Astrocyte of the hippocampus (primary cell): ENCODE measurements around the gene ARHGAP6.

ENCODE experiments used
- DNase-seq: peaks from one replicate; pipeline ENCODE4 v3.0.0; 2011; ENCODE audit warnings: low read depth, low spot score

ARHGAP6 gene

GRCh38 chrX:11108253-11108941, 557.3 kb downstream of the ARHGAP6 start:
- no peak for DNase-seq

DNA sequence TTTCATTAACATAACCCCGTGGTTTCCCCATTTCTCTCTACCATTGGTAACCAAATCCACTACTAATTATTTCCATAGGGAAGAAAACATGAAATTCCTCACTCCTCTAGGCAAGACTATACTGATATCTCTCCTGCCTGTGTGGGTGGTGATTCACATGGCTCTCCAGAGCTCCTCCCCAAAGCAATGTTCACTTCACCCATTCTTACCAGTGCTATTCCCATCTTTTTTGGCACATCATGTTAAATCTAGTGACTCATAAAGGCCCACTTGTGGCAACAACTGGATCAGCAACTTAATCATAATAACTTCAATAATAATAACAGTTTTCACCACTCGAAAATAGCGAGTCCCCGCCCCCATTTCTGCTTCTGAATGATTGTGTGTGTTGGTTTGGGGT, 560.6 kb downstream of the ARHGAP6 start:
- no peak for DNase-seq

- DNase-seq = no peak
These were observed 562.0 kb downstream of the ARHGAP6 start for GRCh38 chrX:11103751-11104150.

GRCh38 chrX:11103006-11103405, 562.7 kb downstream of the ARHGAP6 start:
- DNase-seq = no peak

DNA sequence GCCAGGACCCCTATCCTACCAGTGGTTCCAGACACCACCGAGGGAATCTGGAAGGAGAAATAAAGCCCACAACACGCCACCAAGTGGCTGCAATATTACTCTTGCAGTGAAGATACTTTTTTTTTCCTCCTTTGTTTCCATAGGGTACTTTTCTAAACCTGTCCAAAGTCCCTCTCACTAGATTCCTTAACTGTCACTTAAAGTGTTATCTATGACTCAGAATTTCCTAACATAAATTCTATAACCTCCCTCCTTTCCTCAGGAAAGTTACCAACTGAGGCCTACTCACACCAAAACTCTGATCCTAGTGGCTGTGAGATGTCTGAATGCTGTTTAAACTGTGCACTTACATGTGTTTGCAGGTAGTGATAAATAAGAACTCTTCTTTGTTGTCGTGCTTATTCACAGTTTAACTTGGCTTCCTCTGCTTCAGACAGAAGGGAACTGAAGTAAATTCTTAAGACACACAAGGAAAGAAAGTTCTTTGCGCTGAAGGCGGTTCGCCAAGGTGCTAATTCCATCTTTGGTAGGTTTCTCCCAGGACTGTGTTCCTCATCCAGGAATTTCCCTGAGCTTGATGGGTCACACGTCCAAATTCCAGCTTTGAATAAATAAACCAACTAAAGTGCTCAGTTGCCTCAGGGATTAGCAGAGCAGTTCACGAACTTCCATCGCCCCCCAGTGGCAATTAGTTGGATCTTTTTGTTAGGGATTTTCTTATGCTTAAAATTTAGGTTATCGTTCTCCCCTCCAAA, 565.3 kb downstream of the ARHGAP6 start:
- DNase-seq = peak; percentile 83

GRCh38 chrX:11099465-11099864, 566.3 kb downstream of the ARHGAP6 start:
- DNase-seq = no peak

- DNase-seq = no peak
These were observed 567.8 kb downstream of the ARHGAP6 start for GRCh38 chrX:11097933-11098332.

- no peak for DNase-seq
These were observed 575.9 kb downstream of the ARHGAP6 start for GRCh38 chrX:11089802-11090201.
